ENCODE data around the gene TMTC2.

Gene TMTC2

DNA sequence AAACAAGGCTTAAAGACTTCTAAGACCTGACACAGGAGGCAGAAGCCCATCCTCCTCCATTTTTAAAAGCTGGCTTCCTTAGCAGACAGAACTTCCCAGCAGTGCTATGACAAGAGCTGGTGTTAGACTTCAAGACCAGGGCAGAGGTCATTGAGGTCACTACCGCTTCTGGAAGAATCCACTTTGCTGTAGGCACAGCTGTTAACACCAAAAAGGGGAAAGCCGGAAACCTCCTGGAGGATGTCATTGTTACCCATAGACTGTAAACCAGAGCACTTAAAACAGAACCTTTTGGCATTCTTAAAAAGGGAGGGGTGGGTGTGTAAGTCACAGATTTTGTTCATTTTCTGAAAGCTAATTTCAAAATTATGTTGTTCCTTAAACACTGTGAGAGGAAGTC is 445.7 kb downstream of the TMTC2 start:
- no peak for DNase-seq (ENCODE audit: low read depth in 2 of 2)

DNA sequence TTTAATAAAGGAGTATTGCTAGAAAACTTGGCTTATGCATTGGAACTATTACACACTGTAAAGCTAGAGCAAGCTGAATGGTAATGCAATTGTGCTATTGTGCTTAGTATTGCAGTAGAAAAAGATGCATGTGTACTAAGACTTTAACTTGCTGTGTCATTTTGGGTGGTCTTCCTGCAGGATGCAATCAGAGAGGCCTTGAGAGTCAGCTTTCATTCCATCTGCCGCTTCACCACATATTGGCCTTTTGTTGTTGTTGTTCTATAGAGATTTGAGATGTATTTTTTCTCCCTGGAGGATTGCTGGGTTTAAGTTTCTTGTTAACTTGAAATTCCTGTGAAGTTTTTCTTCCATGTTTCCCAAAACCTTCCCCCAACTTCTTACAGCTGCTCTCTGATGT is 449.7 kb downstream of the TMTC2 start:
- no peak for DNase-seq (ENCODE audit: low read depth in 2 of 2)

DNA sequence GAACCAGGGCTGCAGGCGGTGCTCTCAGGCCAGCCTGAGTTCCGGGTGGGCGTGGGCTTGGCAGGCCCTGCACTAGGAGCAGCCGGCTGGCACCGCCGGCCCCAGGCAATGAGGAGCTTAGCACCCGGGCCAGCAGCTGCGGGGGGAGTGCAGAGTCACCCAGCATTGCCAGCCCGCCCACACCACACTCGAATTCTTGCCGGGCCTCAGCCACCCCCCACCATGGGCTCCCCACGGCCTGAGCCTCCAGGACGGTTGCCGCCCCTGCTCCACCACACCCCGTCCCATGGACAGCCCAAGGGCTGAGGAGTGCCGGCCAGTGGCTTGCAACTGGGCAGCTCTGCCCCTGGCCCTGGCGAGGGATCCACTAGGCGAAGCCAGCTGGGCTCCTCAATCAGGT is 453.4 kb downstream of the TMTC2 start:
- no peak for DNase-seq (ENCODE audit: low read depth in 2 of 2)

DNA sequence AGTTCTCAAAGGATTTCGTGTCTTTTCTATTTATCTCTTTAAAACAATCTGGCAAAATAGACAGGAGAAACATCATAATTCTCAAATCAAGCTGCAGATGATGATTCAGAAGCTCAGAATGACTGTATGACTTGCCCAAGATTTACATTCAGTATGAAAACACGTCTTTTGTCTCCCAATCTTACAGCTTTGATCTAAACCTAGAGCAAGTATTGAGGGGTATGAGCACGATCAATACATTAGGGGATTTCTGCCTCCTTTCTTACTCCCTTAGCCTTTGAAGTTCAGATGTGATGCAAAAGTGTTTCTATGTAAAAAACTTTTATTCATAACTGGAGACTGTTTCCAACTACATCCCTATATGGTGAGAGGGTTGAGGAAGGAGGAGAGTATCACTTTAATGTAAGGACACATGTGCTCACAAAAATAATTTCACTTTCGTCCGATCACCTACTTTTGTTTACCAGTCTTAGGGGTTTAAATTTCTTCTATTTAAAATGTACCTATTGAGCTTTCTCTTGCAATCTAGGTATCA is 454.8 kb downstream of the TMTC2 start:
- DNase-seq (ENCODE audit: low read depth in 2 of 2) = no peak

DNA sequence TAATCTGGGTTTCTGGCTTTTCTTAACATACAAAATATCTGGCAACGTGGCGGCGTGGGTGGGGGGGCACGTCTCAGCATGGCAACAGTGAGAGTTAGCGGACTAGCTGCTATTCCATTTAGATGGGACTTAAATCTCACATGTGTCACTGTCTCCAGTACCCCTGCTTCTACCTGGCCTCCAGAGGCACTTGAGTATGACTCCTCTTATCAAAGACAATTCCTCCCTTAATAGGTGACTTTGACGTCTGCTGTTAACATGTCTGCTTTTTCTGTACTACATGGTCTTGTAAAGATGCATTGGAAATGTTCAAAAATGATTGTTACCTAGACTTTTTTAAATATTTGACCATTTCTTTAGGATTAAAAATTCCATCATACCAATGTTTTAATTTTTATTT is 456.2 kb downstream of the TMTC2 start:
- DNase-seq (ENCODE audit: low read depth in 2 of 2) = no peak

DNA sequence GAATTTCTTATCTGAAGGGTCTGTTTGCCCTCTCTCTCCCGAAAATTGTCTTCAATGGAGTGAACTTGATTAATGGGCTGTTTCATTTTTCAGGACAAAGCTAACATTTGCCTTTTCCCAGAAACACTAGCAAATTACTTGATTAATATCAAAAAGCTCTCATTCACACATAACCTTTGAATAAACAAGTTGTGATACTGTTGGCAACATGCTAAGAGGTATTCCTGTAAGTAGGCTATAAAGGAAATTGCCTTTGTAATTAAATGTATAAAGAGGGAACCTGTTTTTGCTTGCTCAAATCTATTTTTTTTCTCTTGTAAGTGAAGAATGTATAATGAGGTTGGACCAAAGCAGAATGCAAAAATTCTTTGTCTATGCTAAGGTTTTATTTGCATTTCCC is 457.2 kb downstream of the TMTC2 start:
- no peak for DNase-seq (ENCODE audit: low read depth in 2 of 2)

DNA sequence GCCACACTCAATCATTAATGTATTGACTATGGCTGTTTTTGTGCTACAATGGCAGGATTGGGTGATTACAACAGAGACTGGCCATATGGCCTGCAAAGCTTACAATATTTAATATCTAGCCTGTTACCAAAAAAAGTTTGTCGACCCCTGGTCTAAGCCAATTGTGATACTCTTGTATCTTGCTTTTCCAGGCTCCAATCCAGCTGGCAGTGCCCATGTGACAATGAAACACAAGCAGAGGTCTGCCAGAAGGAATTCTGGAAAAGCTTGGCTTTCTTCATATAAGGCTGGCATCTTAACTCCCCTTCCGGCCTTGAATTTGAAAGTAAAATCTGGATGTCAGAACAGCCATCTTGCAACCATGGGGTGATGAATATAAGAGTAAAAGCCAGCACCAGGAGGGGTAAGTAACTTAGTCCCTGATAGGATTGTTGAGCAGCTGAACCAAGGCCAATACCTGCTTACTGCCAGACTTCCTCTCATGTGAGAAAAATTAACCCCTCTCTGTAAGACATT is 458.7 kb downstream of the TMTC2 start:
- DNase-seq (ENCODE audit: low read depth in 2 of 2) = no peak

DNA sequence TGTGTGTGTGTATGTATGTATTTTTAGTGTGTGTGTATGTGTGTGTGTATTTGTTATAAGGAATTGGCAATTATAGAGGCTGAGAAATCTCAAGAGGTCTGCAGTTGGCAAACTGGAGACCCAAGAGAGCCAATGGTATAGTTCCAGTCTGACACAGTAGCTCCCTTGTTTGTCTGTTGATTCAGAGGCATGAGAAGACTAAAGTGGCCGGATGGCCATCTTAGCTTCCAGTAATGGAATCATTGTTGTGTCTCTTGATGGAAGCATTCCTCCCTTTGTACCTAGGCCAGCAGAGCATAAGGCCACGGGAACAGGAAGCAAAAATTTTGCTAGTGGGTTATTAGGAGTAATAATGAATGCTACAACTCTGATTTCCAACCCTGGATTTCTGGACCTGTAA is 460.6 kb downstream of the TMTC2 start:
- no peak for DNase-seq (ENCODE audit: low read depth in 2 of 2)

DNA sequence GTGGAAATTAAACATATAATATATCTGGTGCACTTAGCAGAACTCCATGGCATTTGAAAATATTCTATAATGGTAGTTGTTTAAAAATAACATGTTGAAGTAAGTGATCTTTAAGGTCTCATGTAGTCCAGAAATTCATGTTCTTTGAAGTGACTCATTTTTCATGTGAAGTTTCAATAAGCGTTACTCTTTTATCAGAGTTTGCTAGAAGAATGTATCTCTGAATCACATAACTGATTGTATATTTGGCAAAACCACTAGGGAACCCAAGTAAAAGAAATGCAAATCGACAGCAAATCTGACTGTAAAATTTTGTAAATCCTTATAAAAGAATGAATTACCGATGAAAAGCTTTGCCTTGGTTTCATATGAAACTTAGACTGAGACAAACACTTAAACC is 463.3 kb downstream of the TMTC2 start:
- no peak for DNase-seq (ENCODE audit: low read depth in 2 of 2)

DNA sequence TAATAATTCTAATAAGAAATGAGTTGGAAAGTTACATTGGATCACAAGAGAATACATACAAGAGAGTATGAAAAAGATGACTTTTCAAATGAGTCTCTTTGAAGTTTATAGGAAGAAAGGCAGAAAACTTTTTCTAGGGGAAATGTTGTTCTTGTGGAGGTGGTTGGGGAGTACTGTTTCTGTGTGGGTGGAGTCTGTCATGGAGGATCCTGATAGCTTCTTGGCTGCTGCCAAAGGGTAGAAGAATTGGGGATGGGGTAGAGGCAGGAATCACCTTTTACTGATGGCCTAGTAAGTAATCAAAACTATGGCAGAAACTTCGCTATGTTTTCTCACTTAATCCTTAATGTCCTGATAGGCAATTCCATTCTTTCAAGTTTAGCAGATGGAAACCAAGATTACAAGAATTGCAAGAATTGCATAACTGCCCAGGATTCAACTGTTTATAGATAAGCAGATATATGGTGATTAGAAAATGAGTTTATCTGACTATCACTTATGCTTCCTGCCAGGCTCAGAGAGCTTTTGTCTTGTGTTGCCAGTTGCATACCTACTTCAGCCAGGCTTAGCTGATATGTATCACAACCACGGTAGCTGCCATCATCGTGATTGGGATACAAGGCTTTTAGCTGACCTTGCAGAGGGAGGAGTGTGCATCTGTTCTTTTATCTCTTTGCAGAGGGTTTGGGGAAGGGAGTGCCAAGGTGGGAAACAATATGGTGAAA is 463.9 kb downstream of the TMTC2 start:
- no peak for DNase-seq (ENCODE audit: low read depth in 2 of 2)

DNA sequence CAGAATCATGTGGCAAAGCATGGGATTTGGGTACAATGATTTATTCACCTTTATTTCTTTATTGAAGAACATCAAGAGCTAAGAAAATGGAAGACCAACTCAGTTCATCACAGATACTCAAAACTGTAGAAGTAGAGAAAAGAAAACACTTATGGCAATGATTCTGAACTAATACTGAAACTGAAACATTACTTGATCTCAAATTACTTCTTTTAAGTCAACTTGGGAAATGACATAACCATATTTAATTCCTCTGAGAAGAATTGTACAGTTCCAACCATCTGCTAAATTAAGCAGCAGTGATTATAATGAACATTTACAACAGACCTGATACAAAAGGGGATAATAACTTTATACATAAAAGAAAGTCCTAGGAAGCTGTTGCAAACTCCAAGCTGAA is 466.5 kb downstream of the TMTC2 start:
- no peak for DNase-seq (ENCODE audit: low read depth in 2 of 2)

DNA sequence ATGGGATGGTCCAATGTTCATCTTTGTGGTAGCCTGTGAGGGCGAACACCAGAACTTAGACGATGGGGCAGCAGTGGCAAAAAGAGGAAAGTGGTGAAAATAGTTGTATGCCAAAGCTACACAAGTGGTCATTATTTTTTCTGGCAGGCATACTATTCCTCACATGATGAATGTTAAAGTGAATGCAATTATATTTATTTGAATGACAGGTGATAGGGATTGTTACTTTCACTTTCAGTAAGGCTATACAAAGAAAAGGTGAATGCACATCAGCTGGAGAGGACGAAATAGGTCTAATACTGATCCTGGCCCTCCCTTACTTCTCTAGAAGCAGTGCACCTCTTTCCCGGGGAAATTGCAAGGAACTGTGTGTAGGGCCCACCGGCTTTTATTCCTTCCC is 470.1 kb downstream of the TMTC2 start:
- DNase-seq (ENCODE audit: low read depth in 2 of 2) = no peak

DNA sequence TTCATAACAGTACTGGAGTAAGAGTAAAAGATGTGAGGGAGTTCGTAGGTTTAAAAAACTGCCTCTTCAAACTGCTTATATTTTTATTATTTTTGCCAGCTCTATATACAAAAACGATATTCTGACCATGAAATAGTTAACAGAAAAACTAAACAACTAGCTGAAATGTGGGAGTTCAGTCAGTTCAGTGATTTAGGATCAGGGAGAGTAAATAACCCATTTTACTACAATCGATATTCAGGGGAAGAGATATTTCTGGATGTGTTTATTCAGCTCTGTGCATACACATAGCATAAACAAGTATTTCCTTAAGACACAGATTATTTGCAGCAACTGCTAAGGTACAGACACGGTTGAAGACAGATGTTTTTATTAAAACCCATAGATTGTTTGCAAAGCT is 470.9 kb downstream of the TMTC2 start:
- DNase-seq (ENCODE audit: low read depth in 2 of 2) = no peak

DNA sequence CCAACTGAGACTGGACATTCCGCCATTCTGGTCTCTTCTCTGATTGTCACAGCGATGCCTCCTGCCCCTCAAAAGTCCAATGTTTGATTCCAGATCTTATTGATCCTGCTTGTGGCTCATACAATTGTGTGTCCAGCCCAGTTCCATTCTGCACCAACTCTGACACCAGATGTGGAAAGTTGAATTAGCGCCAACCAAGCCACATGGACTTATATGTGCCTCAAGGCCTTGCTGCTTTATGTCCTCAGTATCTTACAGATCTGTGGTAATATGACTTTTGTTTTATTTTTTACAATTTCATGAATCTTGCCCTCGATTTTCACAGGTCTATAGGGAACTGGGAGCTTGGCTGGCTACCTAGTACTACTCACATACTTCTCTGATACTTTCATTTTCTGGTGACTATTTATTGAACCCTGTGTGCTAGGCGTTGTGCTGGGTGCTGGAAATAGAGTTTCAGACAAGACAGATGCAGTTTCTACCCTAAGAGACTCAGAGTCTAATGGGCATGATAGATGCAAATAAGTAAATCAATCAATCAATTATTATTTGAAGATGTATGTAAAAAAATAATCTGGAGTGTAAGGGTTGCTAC is 472.0 kb downstream of the TMTC2 start:
- no peak for DNase-seq (ENCODE audit: low read depth in 2 of 2)

DNA sequence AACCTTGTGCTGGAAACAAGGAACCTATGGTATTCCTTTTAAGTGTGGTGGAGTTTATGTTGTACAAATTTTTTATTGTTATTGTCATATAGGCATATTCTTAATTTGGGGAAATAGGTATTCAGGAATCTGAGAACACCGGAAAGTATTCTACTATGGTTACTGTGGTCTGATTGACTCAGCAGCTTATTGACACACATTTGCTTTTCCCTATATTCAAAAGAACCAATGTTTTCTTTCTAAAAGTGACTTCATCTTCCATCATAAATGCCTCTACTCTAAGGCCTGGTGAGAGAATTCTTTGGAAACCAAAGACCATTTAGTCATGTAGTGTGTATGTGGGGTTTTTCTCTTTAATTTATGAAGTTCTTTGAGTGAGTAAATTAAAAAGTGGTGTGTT is 474.8 kb downstream of the TMTC2 start:
- no peak for DNase-seq (ENCODE audit: low read depth in 2 of 2)

DNA sequence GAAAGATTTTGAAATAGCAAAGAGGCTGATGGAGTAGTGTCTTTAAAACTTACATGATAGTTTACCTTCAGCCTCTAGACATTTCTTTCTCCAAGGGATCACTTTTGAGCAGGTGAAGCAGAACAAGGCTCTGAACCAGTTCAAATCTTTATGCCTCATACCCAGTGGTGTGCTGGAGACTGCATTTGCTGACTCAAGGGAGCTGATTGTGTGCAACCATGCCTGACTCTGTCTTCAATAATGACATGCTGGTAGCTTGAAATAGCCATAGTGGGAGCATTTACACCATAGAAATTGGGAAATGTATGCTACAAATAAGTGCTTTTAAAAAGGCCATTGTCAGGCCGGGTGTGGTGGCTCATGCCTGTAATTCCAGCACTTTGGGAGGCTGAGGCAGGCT is 482.0 kb downstream of the TMTC2 start:
- DNase-seq (ENCODE audit: low read depth in 2 of 2) = no peak

DNA sequence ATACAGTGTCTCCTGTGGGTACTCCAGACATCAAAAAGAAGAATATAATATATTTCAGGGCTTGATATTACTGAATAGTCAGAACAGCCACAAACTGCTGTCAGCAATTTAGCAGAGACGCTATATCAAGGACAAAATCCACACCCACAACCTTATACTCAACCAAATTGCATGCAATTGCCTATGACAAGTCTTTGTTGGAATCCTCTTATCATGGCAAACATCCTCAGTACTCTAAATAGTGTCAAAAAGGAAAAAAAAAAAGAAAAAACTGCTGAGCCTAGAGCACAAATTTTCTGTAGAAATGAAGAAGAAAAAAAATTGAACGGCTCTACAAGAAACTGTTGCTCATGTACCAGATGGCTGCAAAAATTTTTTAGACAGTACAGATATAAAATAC is 485.7 kb downstream of the TMTC2 start:
- no peak for DNase-seq (ENCODE audit: low read depth in 2 of 2)

DNA sequence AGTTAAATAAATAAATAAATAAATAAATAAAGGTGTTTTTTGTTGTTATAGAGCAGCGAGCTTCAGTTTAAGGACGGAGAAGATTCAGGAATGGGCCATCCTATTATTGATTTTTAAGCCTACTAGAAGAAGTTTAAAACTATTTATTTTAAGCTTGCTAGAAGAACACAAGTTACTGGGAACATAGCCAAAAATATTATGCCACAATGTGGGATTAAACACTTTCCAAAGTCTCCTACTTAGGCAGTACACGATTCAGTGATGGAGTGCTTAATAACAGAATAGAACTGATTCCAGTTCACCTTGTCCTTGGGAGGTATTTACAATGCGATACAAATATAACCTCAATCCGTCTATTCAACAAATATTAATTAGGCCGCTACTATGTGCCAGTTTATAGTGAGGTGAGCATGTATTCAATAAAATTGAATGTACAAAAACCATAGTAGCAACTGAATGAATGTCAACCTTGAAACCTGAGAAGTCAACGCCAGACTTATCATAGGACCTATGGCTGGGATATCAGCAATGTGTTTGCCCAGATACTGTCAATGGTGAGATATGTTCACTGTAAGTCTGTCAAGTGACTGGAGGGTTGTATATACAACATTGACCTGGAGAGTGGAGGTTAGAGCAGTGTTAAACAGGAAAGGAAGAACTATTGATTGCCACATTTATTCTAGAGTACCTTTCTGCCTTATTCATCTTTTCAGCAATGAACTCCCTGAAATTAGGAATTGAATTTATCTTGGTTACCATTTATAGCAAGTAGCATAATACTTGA is 486.4 kb downstream of the TMTC2 start:
- no peak for DNase-seq (ENCODE audit: low read depth in 2 of 2)

DNA sequence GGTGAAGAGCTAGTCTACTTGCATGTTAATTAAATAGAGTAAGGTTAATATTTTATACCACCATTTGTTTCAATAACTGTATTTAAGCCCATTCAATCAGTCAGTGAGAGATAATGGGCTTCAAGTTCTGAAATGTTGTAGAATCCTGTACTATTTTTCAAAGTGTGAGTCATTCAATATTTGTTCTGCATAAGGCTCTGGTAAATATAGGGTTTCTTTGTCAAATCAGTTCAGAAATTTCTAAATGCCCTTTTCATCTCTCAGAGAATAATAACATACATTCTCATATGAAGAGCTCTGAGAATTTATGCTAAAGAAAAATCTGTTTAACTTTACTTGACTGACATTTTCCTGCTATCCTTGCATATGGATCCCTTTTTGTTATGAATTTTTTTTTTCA is 493.3 kb downstream of the TMTC2 start:
- DNase-seq (ENCODE audit: low read depth in 2 of 2) = no peak

DNA sequence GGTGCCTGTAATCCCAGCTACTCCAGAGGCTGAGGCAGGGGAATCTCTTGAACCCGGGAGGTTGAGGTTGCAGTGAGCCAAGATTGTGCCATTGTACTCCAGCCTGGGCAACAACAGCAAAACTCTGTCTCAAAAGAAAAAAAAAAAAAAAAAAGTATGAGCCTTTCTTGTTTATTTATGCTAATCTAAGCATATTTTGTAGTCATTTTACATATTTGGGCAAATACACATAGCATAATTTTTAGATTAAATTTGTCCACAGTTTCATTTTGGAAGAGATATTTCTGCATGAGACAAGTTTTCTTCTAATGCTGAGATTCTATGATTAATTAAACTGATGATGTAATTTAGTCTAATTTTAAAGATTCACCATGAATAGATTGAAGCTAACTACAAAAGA is 494.4 kb downstream of the TMTC2 start:
- DNase-seq (ENCODE audit: low read depth in 2 of 2) = no peak

DNA sequence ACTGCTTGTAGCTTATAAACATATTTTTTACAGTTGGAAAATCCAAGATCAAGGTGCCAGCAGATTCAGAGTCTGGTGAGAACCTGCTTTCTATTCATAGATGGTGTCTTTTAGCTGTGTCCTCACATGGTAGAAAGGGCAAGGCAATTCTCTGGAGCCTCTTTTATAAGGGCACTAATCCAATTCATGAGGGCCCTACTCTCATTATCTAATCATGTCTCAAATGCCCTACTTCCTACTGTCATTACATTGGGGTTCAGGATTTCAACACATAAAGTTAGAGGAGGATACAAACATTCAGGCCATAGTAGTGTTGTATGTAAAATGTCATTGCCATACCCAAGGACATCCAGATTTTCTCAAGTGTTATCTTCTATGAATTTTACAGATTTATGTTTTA is 496.4 kb downstream of the TMTC2 start:
- DNase-seq (ENCODE audit: low read depth in 2 of 2) = no peak

All from stimulated activated CD4-positive, alpha-beta T cell treated with anti-CD3 and anti-CD28 coated beads, Interleukin-12 subunit alpha, Interleukin-12 subunit beta, amount 100 ng/mL, for 24 hours (primary cell).